Measurements from ENCODE around the gene TP73.

Gene TP73

GRCh38 chr1:3779912-3780416, 127.6 kb downstream of the TP73 start:
- DNase-seq (ENCODE audit: low spot score) = no peak

GRCh38 chr1:3780901-3781300, 128.6 kb downstream of the TP73 start:
- no peak for DNase-seq (ENCODE audit: low spot score)

- no peak for DNase-seq (ENCODE audit: low spot score)
Observed at GRCh38 chr1:3783651-3784474, 131.5 kb downstream of the TP73 start.

- DNase-seq (ENCODE audit: low spot score) = no peak
Observed at GRCh38 chr1:3785045-3785444, 132.7 kb downstream of the TP73 start.

- peak; percentile 33 for DNase-seq (ENCODE audit: low spot score)
Observed at GRCh38 chr1:3785456-3786157, 133.3 kb downstream of the TP73 start.

All from cerebellar cortex (tissue), 1 donor.